ENCODE measurements around the gene SLC10A6.
"Not testable (repeated sequence)": the region's sequence is repeated elsewhere in the genome, so short reads cannot be mapped to it uniquely, and the experiment has no call there.

Gene SLC10A6, protein sequence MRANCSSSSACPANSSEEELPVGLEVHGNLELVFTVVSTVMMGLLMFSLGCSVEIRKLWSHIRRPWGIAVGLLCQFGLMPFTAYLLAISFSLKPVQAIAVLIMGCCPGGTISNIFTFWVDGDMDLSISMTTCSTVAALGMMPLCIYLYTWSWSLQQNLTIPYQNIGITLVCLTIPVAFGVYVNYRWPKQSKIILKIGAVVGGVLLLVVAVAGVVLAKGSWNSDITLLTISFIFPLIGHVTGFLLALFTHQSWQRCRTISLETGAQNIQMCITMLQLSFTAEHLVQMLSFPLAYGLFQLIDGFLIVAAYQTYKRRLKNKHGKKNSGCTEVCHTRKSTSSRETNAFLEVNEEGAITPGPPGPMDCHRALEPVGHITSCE

DNA sequence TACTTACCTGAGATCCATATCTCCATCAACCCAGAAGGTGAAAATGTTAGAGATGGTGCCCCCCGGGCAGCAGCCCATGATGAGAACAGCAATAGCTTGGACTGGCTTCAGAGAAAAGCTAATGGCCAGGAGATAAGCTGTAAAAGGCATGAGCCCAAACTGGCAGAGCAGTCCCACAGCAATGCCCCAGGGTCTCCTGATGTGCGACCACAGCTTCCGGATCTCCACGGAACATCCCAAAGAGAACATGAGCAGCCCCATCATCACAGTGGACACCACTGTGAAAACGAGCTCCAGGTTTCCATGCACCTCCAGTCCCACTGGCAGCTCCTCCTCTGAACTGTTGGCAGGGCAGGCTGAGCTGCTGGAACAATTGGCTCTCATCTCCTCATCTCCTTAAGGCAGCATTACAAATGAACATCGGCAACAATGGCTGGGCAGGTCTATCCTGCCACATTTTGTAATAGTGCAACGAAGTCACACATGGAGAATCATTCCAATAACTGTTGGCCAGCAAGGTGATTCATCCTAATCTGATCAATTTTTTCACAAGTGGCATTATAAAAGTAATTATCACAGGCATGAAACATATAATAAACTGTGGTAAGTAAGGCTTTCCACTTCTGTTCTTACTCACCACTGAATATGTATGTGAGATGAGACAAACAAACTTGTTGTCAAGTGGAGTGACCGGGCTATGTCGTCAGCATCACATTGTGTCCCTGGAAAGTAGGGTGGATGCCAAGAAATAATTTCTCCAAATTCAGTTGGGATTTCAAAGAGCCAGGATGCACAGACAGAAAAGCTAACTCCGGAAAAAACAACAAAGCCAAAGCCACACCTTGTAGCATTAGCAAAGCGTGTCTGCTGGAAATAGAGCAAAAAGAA lies at the start of gene SLC10A6:
TSS of gene SLC10A6 (minus strand) at position 653 of the 888 bp plus-strand sequence. CDS start at position 384, 269 bp downstream.
- intact Hi-C loops (cut with DNase I), result no loop called here
- peak in 6 of 42 donors; percentile 4 to 40 (median 10) for DNase-seq

DNA sequence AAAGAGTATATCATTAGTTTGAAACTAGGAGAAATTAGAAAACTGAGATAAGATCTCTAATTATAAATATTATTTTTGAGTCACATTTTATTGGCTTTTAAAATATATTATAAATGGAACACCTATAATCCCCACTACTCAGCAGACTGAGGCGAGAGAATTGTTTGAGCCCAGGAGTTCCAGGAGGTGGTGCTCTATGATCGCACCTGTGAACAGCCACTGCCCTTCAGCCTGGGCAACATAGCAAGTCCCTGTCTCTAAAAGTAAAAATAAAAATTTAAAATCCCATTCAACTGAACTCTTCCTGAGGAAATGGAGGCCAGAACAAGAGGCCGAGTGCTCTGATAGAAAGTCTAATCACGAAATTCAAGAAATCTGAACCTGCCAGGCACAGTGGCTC lies 49.4 kb upstream of the SLC10A6 start:
- intact Hi-C loops (cut with DNase I), result loop anchor here (5.0 to 10.0 kb wide), 2 partner anchors 374 to 401 kb away; no protein-coding TSS in a partner anchor
- DNase-seq, result no peak

DNA sequence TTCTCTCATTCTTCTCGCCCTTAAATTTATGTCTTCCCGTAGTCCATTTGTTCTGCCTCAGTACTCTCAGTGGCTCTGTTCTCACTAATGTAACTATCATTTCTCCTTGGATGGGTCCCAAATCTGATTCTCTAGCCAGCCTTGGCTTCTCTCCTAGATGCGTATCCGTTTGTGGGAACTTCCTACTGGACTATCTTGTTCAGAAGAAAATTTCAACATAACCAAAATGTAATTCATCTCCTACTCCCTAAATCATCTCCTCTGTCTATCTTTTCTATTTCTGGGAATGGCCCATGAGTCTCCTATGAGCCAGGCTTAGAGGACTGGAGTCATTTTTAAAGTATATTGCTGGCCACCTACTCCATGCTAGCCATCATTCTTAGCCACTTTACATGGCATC lies 47.4 kb upstream of the SLC10A6 start:
- no peak for DNase-seq
- intact Hi-C loops (cut with DNase I), result loop anchor here (5.0 to 10.0 kb wide), 2 partner anchors 372 to 399 kb away; no protein-coding TSS in a partner anchor

DNA sequence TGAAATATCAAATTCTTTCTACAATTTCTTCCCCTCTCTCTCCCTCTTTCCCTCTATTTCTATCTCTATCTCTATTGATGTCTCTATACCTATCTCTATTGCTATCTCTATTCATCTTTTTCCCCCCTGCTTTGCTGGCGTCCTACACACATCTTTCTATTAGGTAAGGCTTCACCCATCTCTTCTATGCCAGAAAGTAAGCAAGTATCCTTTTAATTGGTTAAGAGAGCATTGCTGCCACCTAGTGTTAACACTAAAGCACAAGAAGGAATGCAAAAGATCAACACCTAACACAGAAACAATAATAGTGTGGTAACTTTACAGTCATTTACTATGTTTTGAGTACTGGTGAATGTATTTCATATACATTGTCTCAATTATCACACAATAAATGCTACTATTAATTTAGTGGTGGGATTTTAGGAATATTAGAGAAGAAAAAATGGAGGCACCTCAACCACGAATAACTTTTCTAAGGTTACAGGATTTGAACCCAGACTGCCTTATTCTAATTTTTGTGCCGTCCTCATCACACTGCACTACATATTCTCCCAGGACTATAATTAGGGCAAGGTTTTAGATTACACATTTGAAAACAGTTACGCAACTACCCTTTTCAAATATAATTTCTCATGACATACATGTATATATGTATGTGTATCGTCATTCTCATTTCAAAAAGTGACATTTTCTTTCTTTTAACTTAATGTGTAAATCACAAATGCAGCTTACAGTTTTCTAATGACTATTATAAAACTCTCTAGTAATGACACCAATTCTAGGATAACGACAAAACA lies 46.7 kb upstream of the SLC10A6 start:
- peak in 12 of 42 donors; percentile 15 to 79 (median 51) for DNase-seq
- intact Hi-C loops (cut with DNase I), result loop anchor here (5.0 to 10.0 kb wide), 2 partner anchors 371 to 399 kb away; no protein-coding TSS in a partner anchor

DNA sequence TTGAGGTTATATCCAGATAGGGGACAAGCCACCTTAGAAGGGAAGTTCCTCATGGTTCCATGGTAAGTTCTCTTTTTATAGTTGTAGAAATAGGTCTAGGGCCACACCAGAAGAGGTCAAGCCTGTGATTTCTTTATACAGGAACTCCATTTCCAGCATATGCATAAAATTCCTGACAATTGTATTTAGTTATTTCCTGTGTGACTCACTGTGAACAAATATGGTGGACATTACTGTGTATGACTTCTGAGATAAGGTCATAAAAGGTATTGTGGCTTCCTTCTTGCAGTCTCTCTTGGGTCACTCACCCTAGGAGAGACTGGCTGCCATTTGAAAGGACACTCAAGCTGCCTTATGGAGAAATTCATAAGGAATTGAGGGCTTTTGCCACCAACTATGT lies 45.3 kb upstream of the SLC10A6 start:
- intact Hi-C loops (cut with DNase I), result loop anchor here (10.0 kb wide), 1 partner anchor 370 kb away; no protein-coding TSS in a partner anchor
- no peak for DNase-seq

DNA sequence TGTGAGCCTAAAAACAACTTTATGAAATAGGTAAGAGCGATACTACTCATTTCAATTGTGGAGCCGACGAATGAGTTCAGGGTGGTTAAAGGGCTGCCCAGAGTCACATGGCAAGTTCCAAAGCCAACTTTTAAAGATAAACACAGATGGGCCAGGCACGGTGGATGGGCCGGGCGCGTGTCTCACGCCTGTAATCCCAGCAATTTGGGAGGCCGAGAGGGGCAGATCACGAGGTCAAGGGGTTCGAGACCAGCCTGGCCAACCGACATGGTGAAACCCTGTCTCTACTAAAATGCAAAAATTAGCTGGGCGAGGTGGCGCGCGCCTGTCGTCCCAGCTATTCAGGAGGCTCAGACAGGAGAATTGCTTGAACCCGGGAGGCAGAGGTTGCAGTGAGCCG lies 44.0 kb upstream of the SLC10A6 start:
- DNase-seq, result peak in 1 of 42 donors; percentile 16

DNA sequence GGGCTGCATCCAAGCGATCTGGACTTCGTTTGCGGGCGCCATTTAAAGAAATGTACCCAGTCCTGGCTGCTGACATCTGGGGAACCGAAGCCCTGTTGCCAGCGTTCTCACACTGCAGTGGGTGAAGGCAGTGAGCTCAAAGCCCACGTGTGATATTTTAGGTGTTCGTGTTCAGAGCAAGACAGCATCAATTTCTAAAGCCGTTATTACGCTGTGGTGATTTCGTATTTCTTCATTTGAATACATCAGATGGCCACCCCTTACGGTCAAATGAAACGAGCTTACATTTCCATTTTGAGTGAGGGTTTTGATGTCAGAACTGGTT lies 43.4 kb upstream of the SLC10A6 start:
- intact Hi-C loops (cut with DNase I), result loop anchor here (10.0 kb wide), 1 partner anchor 368 kb away; no protein-coding TSS in a partner anchor
- peak in 6 of 42 donors; percentile 22 to 68 (median 36) for DNase-seq

More for the DNA sequence above, 44.0 kb upstream of the SLC10A6 start:
- intact Hi-C loops (cut with DNase I), result loop anchor here (10.0 kb wide), 1 partner anchor 368 kb away; no protein-coding TSS in a partner anchor

DNA sequence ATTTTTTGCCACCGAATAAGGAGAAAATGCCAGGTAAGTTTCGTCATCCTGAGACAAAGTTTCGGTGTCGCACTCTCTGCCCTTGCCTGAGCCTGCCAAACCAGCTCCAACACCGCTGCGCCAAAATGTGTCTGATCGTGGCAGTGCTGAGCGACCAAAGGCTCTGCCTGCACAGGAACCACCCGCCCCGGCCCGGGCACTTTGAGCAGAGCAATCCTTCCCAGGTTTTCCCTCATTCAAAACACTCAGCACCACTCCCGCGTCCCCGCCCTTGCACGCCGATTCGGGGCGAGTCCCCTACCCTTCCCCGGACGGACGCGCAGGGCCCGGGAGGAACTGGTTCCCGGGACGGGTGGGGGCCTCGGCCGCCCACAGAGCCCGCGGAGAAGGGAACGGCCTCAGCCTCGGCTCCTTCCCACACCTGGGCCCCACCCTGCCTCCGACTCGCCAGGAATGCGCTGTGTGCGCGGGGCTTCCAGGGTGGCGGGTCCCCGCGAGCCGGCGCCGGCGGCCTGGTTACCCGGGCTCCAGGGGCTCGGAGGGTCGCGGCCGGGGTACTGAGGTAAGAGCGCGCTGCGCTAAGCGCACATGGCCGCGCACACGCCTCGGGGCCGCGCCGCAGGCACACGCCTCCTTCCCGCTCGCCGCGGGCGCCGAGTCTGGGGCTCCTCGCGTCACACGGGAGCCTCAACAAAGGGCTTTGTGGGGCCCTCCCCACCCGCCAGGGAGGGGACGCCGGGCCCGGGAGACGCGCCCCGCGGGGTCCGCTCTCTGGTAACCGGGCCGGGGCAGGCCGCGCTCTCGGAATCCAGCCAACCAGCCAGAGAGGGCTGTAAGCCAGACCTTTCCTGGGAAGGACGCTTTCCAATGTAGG lies 42.8 kb upstream of the SLC10A6 start, which contains the start of gene C4orf36:
TSS of gene C4orf36 (minus strand) at position 661 of the 874 bp plus-strand sequence. CDS start 902 bp downstream, outside the sequence.
- intact Hi-C loops (cut with DNase I), result loop anchor here (10.0 kb wide), 1 partner anchor 367 kb away; no protein-coding TSS in a partner anchor
- peak; percentile 47 to 91 (median 72) for DNase-seq

DNA sequence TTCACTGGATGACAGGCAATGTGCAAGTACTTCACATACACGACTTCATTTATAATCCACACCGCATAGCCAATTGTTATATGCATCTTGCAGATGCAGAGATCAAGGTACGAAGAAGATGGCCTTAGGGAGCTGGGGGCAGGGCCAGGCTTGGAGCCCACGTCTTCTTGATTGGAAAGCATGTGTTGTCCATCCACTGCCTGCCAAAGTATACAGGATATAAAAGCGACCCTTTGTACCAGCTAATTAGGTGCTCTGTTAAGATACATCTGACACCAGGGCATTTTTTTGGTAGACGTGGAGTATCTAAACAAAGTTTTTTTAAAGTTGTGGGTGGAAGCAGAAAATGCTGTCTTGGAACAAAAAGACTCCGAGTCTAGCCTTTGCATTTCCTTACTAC lies 41.6 kb upstream of the SLC10A6 start:
- DNase-seq, result no peak
- intact Hi-C loops (cut with DNase I), result loop anchor here (10.0 kb wide), 1 partner anchor 366 kb away; no protein-coding TSS in a partner anchor

DNA sequence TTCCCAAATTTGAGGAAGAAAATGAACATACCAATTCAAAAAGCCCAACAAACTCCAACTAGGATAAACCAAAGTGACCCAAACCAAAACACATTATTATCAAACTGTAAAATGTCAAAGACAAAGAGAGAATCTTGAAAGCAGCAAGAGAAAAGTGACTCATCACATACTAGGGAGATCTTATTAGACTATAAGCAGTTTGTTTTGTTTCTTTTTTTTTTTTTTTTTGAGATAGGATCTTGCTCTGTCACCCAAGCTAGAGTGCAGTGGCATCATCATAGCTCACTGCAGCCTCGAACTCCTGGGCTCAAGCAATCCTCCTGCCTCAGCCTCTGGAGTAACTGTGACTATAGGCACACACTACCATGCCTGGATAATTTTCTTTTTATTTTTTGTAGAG lies 30.5 kb upstream of the SLC10A6 start:
- no peak for DNase-seq
- intact Hi-C loops (cut with DNase I), result no loop called here

DNA sequence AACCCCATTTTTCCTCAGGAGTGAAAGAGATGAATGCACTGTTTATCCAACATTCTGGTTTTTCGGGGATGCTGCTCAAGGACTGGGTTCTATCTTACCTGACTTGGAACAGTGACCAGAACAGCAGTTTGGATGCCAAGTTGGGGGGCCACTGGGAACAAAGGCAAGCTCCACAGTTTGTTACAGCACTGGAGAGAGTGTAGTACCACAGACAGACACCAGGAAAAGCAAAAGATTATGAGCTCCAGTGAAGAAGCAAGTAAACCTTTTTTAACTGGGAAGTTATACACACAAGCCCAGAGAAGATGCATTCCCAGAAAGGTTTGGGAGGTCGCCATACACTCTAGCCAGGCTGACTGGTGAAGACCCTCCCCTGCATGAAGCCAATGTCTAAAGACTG lies 29.5 kb upstream of the SLC10A6 start:
- intact Hi-C loops (cut with DNase I), result no loop called here
- DNase-seq, result no peak

DNA sequence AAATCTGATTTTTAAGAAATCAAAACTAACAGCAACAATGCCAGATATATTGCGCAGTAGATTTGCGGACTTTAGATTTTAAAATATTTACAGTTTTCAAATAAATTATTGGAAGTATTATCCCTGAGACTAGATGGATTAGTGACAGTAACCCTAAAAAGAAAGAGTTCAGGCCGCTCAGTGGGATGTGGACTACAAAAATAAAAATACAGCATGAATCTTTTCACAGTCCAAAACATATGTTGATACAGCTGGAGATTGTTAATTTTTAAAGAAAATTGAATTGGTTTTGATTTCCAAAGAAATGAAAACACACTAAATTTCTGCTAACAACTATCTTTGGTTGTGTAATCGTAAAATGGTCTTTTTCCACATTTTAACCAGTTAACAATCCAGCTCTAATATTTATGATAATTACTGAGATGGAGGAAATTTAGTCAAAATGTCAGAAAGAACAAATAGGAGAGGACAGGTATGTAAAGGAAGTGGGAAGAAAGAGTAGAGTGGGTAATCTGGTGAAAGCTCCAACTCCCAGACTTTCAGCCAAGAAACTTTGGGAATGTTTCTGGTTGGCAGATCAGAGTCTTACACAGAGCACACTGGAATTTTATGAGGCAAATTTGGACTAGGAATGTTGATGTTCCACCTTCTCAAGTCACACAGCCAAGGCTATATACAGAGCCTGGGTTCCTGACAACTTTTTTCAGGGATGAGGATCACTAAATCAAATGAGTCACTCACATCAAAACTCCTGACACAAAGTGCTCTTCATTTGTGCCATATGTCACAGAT lies 27.9 kb upstream of the SLC10A6 start:
- intact Hi-C loops (cut with DNase I), result no loop called here
- no peak for DNase-seq

DNA sequence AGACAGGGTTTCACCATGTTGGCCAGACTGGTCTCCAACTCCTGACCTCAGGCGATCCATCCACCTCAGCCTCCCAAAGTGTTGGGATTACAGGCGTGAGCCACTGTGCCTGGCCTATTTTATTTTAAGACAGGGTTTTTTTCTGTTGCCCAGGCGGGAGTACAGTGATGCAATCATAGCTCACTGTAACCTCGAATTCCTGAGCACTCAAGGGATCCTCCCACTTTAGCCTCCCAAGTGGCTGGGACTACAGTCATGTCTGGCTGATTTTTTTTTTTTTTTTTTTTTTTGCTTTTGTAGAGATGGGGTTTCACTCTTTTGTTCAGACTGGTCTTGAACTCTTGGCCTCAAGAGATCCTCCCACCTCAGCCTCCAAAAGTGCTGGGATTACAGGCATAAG lies 26.3 kb upstream of the SLC10A6 start:
- DNase-seq; intact Hi-C loops (cut with DNase I): not testable (repeated sequence)

DNA sequence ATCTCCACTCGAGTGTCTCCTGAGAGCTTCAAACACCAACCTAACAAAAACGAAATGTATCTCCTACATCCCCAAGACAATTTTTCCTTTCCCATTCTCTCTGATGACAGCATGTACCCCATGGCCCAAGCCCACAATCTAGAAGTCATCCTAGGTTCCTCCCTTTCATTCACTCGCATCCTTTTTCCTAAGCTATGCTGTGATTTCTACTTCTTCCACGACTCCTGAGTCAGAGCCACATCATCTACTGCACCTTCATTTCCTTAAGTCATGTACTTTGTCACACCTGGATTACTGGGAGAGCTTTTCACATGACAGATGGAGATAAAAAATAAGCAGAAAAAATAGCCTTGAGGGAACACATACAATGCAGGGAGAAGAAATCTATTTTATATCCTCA lies 23.0 kb upstream of the SLC10A6 start:
- no peak for DNase-seq
- intact Hi-C loops (cut with DNase I), result no loop called here

DNA sequence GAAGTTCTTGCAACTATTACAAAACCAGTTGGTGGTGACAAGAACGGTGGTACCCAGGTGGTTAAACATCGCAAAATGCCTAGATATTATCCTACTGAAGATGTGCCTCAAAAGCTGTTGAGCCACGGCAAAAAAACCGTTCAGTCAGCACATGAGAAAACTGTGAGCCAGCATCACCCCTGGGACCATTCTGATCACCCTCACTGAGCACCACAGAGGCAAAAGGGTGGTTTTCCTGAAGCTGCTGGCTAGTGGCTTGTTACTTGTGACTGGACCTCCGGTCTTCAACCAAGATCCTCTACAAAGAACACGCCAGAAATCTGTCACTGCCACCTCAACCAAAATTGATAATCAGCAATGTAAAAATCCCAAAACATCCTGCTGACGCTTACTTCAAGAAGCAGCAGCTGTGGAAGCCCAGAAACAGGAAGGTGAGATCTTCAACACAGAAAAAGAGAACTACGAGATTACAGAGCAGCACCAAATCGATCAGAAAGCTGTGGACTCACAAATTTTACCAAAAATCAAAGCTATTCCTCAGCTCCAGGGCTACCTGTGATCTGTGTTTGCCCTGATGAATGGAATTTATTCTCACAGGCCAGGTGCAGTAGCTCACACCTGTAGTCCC lies 21.4 kb upstream of the SLC10A6 start:
- intact Hi-C loops (cut with DNase I), result no loop called here
- DNase-seq, result no peak

DNA sequence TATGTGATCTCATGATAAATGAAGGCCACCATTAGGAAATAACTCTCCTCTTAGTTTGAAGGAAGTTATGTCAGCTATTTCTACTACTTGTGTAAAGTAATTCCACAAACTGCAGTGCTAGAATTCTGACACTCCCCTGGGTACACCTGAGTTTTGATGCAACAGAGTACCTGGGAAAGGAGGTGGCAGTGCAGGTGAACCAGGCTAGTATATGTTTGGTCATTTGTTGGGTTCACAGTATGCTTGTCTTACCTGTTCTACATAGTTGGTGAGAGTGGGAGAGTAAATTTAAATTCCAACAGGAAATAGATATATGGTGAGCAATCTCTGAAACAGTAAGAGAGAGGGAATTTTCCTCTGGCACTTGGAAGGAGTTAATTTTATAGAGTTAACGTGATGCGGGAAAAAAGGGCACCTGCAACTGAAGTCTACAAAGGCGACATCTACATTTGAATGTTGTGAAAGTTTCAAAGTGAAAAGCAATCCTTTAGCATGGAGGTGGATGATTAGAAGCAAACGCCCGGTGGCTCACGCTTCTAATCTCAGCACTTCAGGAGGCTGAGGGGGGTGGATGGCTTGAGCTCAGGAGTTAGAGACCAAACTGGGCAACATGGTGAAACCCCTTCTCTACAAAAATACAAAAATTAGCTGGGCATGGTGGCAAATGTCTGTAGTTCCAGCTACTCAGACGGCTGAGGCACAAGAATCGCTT lies 8.3 kb upstream of the SLC10A6 start:
- DNase-seq, result no peak
- intact Hi-C loops (cut with DNase I), result no loop called here
